ENCODE results near the gene APOBR.
"Not testable (repeated sequence)": the region's sequence is repeated elsewhere in the genome, so short reads cannot be mapped to it uniquely, and the experiment has no call there.

APOBR gene

GRCh38 chr16:28526201-28527099, 32.0 kb downstream of the APOBR start:
- DNase-seq (ENCODE audit: low read depth): no peak

- not testable (repeated sequence) for DNase-seq (ENCODE audit: low read depth)
Observed at GRCh38 chr16:28527100-28527785, 32.8 kb downstream of the APOBR start.

GRCh38 chr16:28527985-28528384, 33.5 kb downstream of the APOBR start:
- no peak for DNase-seq (ENCODE audit: low read depth)

- DNase-seq (ENCODE audit: low read depth): no peak
Observed at GRCh38 chr16:28528463-28528867, 34.0 kb downstream of the APOBR start.

- no peak for DNase-seq (ENCODE audit: low read depth)
Observed at GRCh38 chr16:28529124-28529523, 34.7 kb downstream of the APOBR start.

GRCh38 chr16:28531777-28532744, 37.6 kb downstream of the APOBR start:
- DNase-seq (ENCODE audit: low read depth): no peak

GRCh38 chr16:28532940-28533647, 38.7 kb downstream of the APOBR start:
- DNase-seq (ENCODE audit: low read depth): no peak

- DNase-seq (ENCODE audit: low read depth): no peak
Observed at GRCh38 chr16:28534542-28535373, 40.3 kb downstream of the APOBR start.

- DNase-seq (ENCODE audit: low read depth): no peak
Observed at GRCh38 chr16:28537076-28537475, 42.6 kb downstream of the APOBR start.

- DNase-seq (ENCODE audit: low read depth): no peak
Observed at GRCh38 chr16:28537964-28538732, 43.7 kb downstream of the APOBR start.

GRCh38 chr16:28538733-28539596, 44.5 kb downstream of the APOBR start, which contains the start of gene NUPR1:
Gene NUPR1 (minus strand): TSS chr16:28538974. CDS start chr16:28538907, 67 bp downstream.
- DNase-seq (ENCODE audit: low read depth): no peak

- no peak for DNase-seq (ENCODE audit: low read depth)
Observed at GRCh38 chr16:28540346-28540745, 45.9 kb downstream of the APOBR start.

- no peak for DNase-seq (ENCODE audit: low read depth)
Observed at GRCh38 chr16:28542646-28543045, 48.2 kb downstream of the APOBR start.

GRCh38 chr16:28543072-28543471, 48.6 kb downstream of the APOBR start:
- no peak for DNase-seq (ENCODE audit: low read depth)

GRCh38 chr16:28544998-28545397, 50.6 kb downstream of the APOBR start:
- no peak for DNase-seq (ENCODE audit: low read depth)

GRCh38 chr16:28545964-28546363, 51.5 kb downstream of the APOBR start:
- DNase-seq (ENCODE audit: low read depth): not testable (repeated sequence)

GRCh38 chr16:28546626-28547025, 52.2 kb downstream of the APOBR start:
- DNase-seq (ENCODE audit: low read depth): no peak

GRCh38 chr16:28548306-28548802, 53.9 kb downstream of the APOBR start:
- DNase-seq (ENCODE audit: low read depth): no peak
